HepG2 (cell line): Measurements from ENCODE around the gene NAPEPLD. TPM values are rescaled to one million over a fixed set of nuclear protein-coding genes. Genes with fewer than 3 reads are reported as not detected.

ENCODE experiments used
- ELF1 ChIP-seq: sonication (generic); formaldehyde crosslinking; IDR thresholded peaks from 2 replicates; pipeline ENCODE4 v1.4.0; 2020; ENCODE audit warnings: missing genetic modification reagents
- EZH2 ChIP-seq: conservative IDR thresholded peaks from 2 replicates; pipeline ENCODE4 v1.6.1; 2012; ENCODE audit warnings: mild to moderate bottlenecking, low read depth, low read length, moderate library complexity
- FLYWCH1 ChIP-seq: sonication (generic); formaldehyde crosslinking; IDR thresholded peaks from 2 replicates; pipeline ENCODE4 v1.8.1; 2023; ENCODE audit warnings: mild to moderate bottlenecking, missing genetic modification reagents
- GTF2F1 ChIP-seq: fragments of 150-350 bp; IDR thresholded peaks from 2 replicates; pipeline ENCODE4 v1.6.1; 2014; ENCODE audit warnings: low read length
- KDM5A ChIP-seq: fragments of 200-600 bp; sonication (generic); IDR thresholded peaks from 2 replicates; pipeline ENCODE4 v1.7.0; 2018; ENCODE audit warnings: antibody characterized with exemption, mild to moderate bottlenecking, low read length, borderline replicate concordance
- NFE2L2 ChIP-seq: fragments of 150-350 bp; IDR thresholded peaks from 2 replicates; pipeline ENCODE4 v1.6.1; 2014; ENCODE audit warnings: low read length
- POLR2AphosphoS5 ChIP-seq: IDR thresholded peaks from 2 replicates; pipeline ENCODE4 v1.6.1; 2012; ENCODE audit warnings: low read depth, low read length
- RARG ChIP-seq: sonication (generic); formaldehyde crosslinking; IDR thresholded peaks from 2 replicates; pipeline ENCODE4 v1.4.0; 2020; ENCODE audit warnings: low read depth, mild to moderate bottlenecking, missing genetic modification reagents
- TBL1XR1 ChIP-seq: fragments of 150-350 bp; IDR thresholded peaks from 2 replicates; pipeline ENCODE4 v1.6.1; 2014; ENCODE audit warnings: borderline replicate concordance, low read length; ENCODE audit not compliant: partially characterized antibody
- ZBTB3 ChIP-seq: sonication (generic); formaldehyde crosslinking; IDR thresholded peaks from 2 replicates; pipeline ENCODE4 v1.4.0; 2020; ENCODE audit warnings: low read depth, mild to moderate bottlenecking, moderate library complexity, missing genetic modification reagents, borderline replicate concordance
- ZNF253 ChIP-seq: sonication (generic); formaldehyde crosslinking; IDR thresholded peaks from 2 replicates; pipeline ENCODE4 v1.8.0; 2022; ENCODE audit warnings: mild to moderate bottlenecking, missing genetic modification reagents, borderline replicate concordance
- ZNF256 ChIP-seq: sonication (generic); formaldehyde crosslinking; conservative IDR thresholded peaks from 2 replicates; pipeline ENCODE4 v1.4.0; 2020; ENCODE audit warnings: missing genetic modification reagents
- ZNF468 ChIP-seq: sonication (generic); formaldehyde crosslinking; IDR thresholded peaks from 2 replicates; pipeline ENCODE4 v1.8.0; 2022; ENCODE audit warnings: mild to moderate bottlenecking, moderate library complexity, missing genetic modification reagents
- ZNF549 ChIP-seq: sonication (generic); formaldehyde crosslinking; IDR thresholded peaks from 2 replicates; pipeline ENCODE4 v1.5.0; 2020; ENCODE audit warnings: missing genetic modification reagents
- ZNF7 ChIP-seq: IDR thresholded peaks from 2 replicates; pipeline ENCODE4 v1.6.1; 2016; ENCODE audit warnings: missing biosample characterization, missing genetic modification reagents
- ZNF772 ChIP-seq: sonication (generic); formaldehyde crosslinking; IDR thresholded peaks from 2 replicates; pipeline ENCODE4 v1.5.0; 2020; ENCODE audit warnings: mild to moderate bottlenecking, missing genetic modification reagents
- polyA plus RNA-seq, 8 experiments: library from polyadenylated mRNA; depleted of rRNA in 3 of 8; stranded (reverse) in 7 of 8; unstranded in 1 of 8; fragments of >200 nt; fragmentation: Illumina TruSeq in 4 of 8; extraction: Trizol in 4 of 8; gene quantifications; 2 replicates each; pipeline versions ENCODE4 v1.2.1 to v1.2.3, GENCODE V29; 2011 to 2016; ENCODE audit warnings: low read depth in 4 of 8, missing spikeins in 1 of 8, mixed read lengths in 1 of 8; ENCODE audit not compliant: insufficient read depth in 1 of 8
- total RNA-seq, 5 experiments: library from RNA; depleted of rRNA; stranded (reverse); fragments of >200 nt; fragmentation: Illumina TruSeq; extraction: Trizol; gene quantifications; 2 replicates each; pipeline ENCODE4 v1.2.3, GENCODE V29; 2016; ENCODE audit warnings: low read depth in 1 of 5
- TF ChIP-seq, protein P1 (sequence below): sonication (generic); formaldehyde crosslinking; IDR thresholded peaks from 2 replicates; pipeline ENCODE4 v1.8.0; 2022; ENCODE audit warnings: low read depth, missing genetic modification reagents
- TF ChIP-seq, protein P2 (sequence below): IDR thresholded peaks from 2 replicates; pipeline ENCODE4 v1.6.1; 2016; ENCODE audit warnings: missing genetic modification reagents, missing compliant biosample characterization
- TF ChIP-seq, protein P3 (sequence below): IDR thresholded peaks from 2 replicates; pipeline ENCODE4 v1.4.0; 2020; ENCODE audit warnings: mild to moderate bottlenecking, missing genetic modification reagents
- TF ChIP-seq, protein P4 (sequence below): sonication (generic); formaldehyde crosslinking; IDR thresholded peaks from 2 replicates; pipeline ENCODE4 v1.9.0; 2022; ENCODE audit warnings: missing genetic modification reagents, mild to moderate bottlenecking, borderline replicate concordance
- TF ChIP-seq, protein P5 (sequence below): sonication (generic); formaldehyde crosslinking; IDR thresholded peaks from 2 replicates; pipeline ENCODE4 v1.5.0; 2020; ENCODE audit warnings: mild to moderate bottlenecking, missing genetic modification reagents

Gene NAPEPLD
- total and polyA plus RNA-seq, 2 of the 13 experiments (the other 11 are each of a cell fraction or from before 2014, with no cell fraction given), result 3.4 to 5.6 TPM

DNA sequence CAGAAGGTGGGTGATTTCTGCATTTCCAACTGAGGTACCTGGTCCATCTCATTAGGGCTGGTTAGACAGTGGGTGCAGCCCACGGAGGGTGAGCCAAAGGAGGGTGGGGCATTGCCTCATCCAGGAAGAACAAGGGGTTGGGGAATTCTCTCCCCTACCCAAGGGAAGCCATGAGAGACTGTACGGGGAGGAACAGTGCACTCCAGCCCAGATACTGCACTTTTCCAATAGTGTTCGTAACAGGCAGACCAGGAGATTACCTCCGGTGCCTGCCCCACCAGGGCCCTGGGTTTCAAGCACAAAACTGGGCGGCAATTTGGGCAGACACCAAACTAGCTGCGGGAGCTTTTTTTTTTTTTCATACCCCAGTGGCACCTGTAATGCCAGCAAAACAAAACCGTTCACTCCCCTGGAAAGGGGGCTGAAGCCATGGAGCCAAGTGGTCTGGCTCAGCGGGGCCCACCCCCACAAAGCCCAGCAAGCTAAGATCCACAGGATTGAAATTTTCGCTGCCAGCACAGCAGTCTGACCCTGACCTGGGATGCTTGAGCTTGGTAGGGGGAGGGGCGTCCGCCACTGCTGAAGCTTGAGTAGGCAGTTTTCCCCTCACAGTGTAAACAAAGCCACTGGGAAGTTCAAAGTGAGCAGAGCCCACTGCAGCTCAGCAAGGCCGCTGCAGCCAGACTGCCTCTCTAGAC, 42.7 kb downstream of the NAPEPLD start (continued):
- TF ChIP-seq, protein P1, sequence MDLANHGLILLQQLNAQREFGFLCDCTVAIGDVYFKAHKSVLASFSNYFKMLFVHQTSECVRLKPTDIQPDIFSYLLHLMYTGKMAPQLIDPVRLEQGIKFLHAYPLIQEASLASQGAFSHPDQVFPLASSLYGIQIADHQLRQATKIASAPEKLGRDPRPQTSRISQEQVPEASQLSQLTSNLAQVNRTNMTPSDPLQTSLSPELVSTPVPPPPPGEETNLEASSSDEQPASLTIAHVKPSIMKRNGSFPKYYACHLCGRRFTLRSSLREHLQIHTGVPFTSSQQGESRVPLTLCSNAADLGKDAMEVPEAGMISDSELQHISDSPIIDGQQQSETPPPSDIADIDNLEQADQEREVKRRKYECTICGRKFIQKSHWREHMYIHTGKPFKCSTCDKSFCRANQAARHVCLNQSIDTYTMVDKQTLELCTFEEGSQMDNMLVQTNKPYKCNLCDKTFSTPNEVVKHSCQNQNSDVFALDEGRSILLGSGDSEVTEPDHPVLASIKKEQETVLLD (CRISPR knock-in tag), result no peak
- TF ChIP-seq ELF1 (CRISPR knock-in tag), result 0 out of 2 replicates have a peak, but pooled peaks have one; percentile 21
- TF ChIP-seq POLR2AphosphoS5, result no peak
- TF ChIP-seq ZNF468 (CRISPR knock-in tag), result no peak
- TF ChIP-seq, protein P2, sequence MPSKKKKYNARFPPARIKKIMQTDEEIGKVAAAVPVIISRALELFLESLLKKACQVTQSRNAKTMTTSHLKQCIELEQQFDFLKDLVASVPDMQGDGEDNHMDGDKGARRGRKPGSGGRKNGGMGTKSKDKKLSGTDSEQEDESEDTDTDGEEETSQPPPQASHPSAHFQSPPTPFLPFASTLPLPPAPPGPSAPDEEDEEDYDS (CRISPR knock-in tag), result no peak
- no peak for TF ChIP-seq TBL1XR1
- TF ChIP-seq ZNF253, result no peak
- TF ChIP-seq ZNF549 (CRISPR knock-in tag), result no peak
- peak; percentile 79; the same call in 1 of the 2 replicates for TF ChIP-seq ZNF772 (CRISPR knock-in tag)
- TF ChIP-seq, protein P3, sequence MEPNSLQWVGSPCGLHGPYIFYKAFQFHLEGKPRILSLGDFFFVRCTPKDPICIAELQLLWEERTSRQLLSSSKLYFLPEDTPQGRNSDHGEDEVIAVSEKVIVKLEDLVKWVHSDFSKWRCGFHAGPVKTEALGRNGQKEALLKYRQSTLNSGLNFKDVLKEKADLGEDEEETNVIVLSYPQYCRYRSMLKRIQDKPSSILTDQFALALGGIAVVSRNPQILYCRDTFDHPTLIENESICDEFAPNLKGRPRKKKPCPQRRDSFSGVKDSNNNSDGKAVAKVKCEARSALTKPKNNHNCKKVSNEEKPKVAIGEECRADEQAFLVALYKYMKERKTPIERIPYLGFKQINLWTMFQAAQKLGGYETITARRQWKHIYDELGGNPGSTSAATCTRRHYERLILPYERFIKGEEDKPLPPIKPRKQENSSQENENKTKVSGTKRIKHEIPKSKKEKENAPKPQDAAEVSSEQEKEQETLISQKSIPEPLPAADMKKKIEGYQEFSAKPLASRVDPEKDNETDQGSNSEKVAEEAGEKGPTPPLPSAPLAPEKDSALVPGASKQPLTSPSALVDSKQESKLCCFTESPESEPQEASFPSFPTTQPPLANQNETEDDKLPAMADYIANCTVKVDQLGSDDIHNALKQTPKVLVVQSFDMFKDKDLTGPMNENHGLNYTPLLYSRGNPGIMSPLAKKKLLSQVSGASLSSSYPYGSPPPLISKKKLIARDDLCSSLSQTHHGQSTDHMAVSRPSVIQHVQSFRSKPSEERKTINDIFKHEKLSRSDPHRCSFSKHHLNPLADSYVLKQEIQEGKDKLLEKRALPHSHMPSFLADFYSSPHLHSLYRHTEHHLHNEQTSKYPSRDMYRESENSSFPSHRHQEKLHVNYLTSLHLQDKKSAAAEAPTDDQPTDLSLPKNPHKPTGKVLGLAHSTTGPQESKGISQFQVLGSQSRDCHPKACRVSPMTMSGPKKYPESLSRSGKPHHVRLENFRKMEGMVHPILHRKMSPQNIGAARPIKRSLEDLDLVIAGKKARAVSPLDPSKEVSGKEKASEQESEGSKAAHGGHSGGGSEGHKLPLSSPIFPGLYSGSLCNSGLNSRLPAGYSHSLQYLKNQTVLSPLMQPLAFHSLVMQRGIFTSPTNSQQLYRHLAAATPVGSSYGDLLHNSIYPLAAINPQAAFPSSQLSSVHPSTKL (CRISPR knock-in tag), result peak; percentile 88
- TF ChIP-seq NFE2L2, result no peak
- TF ChIP-seq, protein P4, sequence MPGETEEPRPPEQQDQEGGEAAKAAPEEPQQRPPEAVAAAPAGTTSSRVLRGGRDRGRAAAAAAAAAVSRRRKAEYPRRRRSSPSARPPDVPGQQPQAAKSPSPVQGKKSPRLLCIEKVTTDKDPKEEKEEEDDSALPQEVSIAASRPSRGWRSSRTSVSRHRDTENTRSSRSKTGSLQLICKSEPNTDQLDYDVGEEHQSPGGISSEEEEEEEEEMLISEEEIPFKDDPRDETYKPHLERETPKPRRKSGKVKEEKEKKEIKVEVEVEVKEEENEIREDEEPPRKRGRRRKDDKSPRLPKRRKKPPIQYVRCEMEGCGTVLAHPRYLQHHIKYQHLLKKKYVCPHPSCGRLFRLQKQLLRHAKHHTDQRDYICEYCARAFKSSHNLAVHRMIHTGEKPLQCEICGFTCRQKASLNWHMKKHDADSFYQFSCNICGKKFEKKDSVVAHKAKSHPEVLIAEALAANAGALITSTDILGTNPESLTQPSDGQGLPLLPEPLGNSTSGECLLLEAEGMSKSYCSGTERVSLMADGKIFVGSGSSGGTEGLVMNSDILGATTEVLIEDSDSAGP, result peak; percentile 27; the same call in 1 of the 2 replicates
- TF ChIP-seq ZBTB3 (CRISPR knock-in tag), result peak; percentile 81; the same call in 1 of the 2 replicates
- TF ChIP-seq ZNF7 (CRISPR knock-in tag), result no peak
- no peak for TF ChIP-seq GTF2F1
- no peak for TF ChIP-seq KDM5A
- no peak for TF ChIP-seq ZNF256 (CRISPR knock-in tag)
- TF ChIP-seq, protein P5, sequence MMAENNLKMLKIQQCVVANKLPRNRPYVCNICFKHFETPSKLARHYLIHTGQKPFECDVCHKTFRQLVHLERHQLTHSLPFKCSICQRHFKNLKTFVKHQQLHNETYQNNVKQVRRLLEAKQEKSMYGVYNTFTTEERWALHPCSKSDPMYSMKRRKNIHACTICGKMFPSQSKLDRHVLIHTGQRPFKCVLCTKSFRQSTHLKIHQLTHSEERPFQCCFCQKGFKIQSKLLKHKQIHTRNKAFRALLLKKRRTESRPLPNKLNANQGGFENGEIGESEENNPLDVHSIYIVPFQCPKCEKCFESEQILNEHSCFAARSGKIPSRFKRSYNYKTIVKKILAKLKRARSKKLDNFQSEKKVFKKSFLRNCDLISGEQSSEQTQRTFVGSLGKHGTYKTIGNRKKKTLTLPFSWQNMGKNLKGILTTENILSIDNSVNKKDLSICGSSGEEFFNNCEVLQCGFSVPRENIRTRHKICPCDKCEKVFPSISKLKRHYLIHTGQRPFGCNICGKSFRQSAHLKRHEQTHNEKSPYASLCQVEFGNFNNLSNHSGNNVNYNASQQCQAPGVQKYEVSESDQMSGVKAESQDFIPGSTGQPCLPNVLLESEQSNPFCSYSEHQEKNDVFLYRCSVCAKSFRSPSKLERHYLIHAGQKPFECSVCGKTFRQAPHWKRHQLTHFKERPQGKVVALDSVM, result no peak
- TF ChIP-seq EZH2, result no peak
- no peak for TF ChIP-seq RARG
- TF ChIP-seq FLYWCH1 (CRISPR knock-in tag), result no peak
